ENCODE measurements around the gene OXER1. TPM values are rescaled to one million over a fixed set of nuclear protein-coding genes. Genes with fewer than 3 reads are reported as not detected.
"Not testable (repeated sequence)": the region's sequence is repeated elsewhere in the genome, so short reads cannot be mapped to it uniquely, and the experiment has no call there.

The OXER1 gene
- total RNA-seq, 2 donors from 2014 or later = 0.47 to 0.48 TPM

DNA sequence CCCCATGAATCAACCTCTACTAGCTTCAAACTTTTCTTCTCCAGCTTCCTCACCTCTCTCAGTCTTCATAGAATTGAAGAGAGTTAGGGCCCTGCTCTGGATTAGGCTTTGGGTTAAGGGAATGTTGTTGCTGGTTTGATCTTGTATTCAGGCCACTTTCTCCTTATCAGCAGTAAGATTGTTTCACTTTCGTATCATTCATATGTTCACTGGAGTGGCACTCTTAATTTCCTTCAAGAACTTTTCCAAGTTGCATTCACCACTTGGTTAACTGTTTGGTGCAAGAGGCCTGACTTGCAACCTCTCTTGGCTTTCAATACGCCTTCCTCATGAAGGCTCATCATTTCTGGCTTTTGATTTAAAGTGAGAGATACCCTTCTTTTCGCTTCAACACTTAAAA, 22.8 kb downstream of the OXER1 start:
- Histone ChIP-seq H3K4me3 (no peak overlapping the region), H3K27ac (no peak overlapping the region), H3K36me3 (peaks cover 2% of the 10 kb centered on the region), H3K4me1 (no peaks in the 10 kb centered on the region), H3K9me3 (no peaks in the 10 kb centered on the region), H3K27me3 (no peaks in the 10 kb centered on the region)
- no peak for TF ChIP-seq CTCF (IDR thresholded peaks at IDR 0.05)
- no peak for DNase-seq (ENCODE audit: low spot score)

GRCh38 chr2:42736598-42737322, 27.2 kb downstream of the OXER1 start:
- peaks cover 4 to 12% of the 10 kb centered on the region in 2 donors for H3K9me3 ChIP-seq
- no peak overlapping the region for H3K4me3 ChIP-seq
- H3K36me3 ChIP-seq = peaks cover 5% of the 10 kb centered on the region
- no peaks in the 10 kb centered on the region for H3K4me1 ChIP-seq
- no peak for DNase-seq (ENCODE audit: low spot score)
- no peaks in the 10 kb centered on the region for H3K27me3 ChIP-seq
- H3K27ac ChIP-seq = no peak overlapping the region
- no peak for TF ChIP-seq CTCF (IDR thresholded peaks at IDR 0.05)

GRCh38 chr2:42733852-42734251, 30.1 kb downstream of the OXER1 start:
- Histone ChIP-seq H3K36me3 (peaks cover 5% of the 10 kb centered on the region), H3K9me3 (peaks cover 4 to 23% of the 10 kb centered on the region in 2 donors), H3K27me3 (no peaks in the 10 kb centered on the region), H3K27ac (no peak overlapping the region), H3K4me1 (no peaks in the 10 kb centered on the region), H3K4me3 (no peak overlapping the region)
- no peak for DNase-seq (ENCODE audit: low spot score)
- TF ChIP-seq CTCF (IDR thresholded peaks at IDR 0.05) = no peak

DNA sequence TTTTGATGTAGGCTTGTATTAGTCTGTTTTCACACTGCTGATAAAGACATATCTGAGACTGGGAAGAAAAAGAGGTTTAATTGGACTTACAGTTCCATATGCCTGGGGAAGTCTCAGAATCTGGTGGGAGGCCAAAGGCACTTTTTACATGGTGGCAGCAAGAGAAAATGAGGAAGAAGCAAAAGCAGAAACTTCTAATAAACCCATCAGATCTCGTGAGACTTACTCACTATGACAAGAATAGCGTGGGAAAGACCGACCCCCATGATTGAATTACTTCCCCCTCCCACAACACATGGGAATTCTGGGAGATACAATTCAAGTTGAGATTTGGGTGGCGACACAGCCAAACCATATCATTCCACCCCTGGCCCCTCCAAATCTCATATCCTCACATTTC, 32.6 kb downstream of the OXER1 start:
- H3K36me3 ChIP-seq; DNase-seq (ENCODE audit: low spot score); H3K4me3 ChIP-seq; H3K27me3 ChIP-seq; H3K27ac ChIP-seq; H3K4me1 ChIP-seq: not testable (repeated sequence)
- H3K9me3 ChIP-seq = peaks cover 4 to 23% of the 10 kb centered on the region in 2 donors

DNA sequence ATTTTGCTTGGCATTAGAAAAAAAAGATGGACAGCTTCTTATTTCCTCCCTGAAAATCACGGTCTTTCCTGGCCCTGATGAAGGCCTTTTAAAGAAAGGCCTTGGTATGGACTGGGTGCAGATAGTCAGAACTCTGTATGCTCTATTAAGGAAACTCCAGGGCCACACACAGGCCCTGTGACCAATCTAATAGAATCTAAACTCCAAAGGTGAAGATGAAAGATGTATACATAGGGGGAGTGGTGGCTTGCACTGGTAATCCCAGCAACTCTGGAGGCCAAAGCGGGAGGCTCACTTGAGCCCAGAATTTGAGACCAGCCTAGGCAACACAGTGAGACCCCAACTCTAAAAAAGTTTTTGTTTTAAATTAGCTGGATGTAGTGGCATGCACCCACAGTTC, 37.3 kb downstream of the OXER1 start:
- peaks cover 0 to 11% of the 10 kb centered on the region in 2 donors for H3K4me1 ChIP-seq
- TF ChIP-seq CTCF (IDR thresholded peaks at IDR 0.05) = no peak
- no peak for DNase-seq (ENCODE audit: low spot score)

GRCh38 chr2:42725657-42726056, 38.3 kb downstream of the OXER1 start:
- Histone ChIP-seq H3K36me3 (no peaks in the 10 kb centered on the region), H3K9me3 (peaks cover 0 to 11% of the 10 kb centered on the region in 2 donors), H3K4me1 (peaks cover 0 to 11% of the 10 kb centered on the region in 2 donors), H3K27me3 (no peaks in the 10 kb centered on the region), H3K27ac (no peak overlapping the region), H3K4me3 (no peak overlapping the region)
- TF ChIP-seq CTCF (IDR thresholded peaks at IDR 0.05) = no peak
- no peak for DNase-seq (ENCODE audit: low spot score)

More for the DNA sequence above, 37.3 kb downstream of the OXER1 start:
- no peaks in the 10 kb centered on the region for H3K36me3 ChIP-seq
- no peak overlapping the region for H3K27ac ChIP-seq
- peaks cover 0 to 11% of the 10 kb centered on the region in 2 donors for H3K9me3 ChIP-seq
- no peaks in the 10 kb centered on the region for H3K27me3 ChIP-seq
- no peak overlapping the region for H3K4me3 ChIP-seq

Measured in right atrium auricular region (tissue), 2 donors.